Heart right ventricle (tissue), 16 donors: Measurements from ENCODE around the gene ATP6V0A4. TPM values are rescaled to one million over a fixed set of nuclear protein-coding genes. Genes with fewer than 3 reads are reported as not detected.

Experiments used
- ATAC-seq, 8 donors: fragments of 200-7000 bp; cut with Tn5 transposase; one replicate each; pipeline ENCODE4 v1.9.1; 2020; ENCODE audit warnings: mild to moderate bottlenecking in 8 of 8, moderate library complexity in 8 of 8, moderate number of reproducible peaks in 1 of 8
- DNase-seq, 2 donors: peaks; one replicate each; pipeline ENCODE4 v3.0.0-alpha.2; 2020
- H3K27ac ChIP-seq, 10 donors: fragments of 200-600 bp; sonication (generic) in 2 of 10; one replicate each; pipeline versions ENCODE4 v1.5.0 to v1.8.0; 2020 to 2022; ENCODE audit warnings: mild to moderate bottlenecking in 3 of 10
- H3K27me3 ChIP-seq, 7 donors: fragments of 200-600 bp; one replicate each; pipeline ENCODE4 v1.8.0; 2021 to 2022; ENCODE audit warnings: mild to moderate bottlenecking in 2 of 7
- H3K36me3 ChIP-seq, 9 donors: fragments of 200-600 bp; sonication (generic) in 1 of 9; one replicate each; pipeline versions ENCODE4 v1.5.0 to v1.8.0; 2020 to 2022; ENCODE audit warnings: mild to moderate bottlenecking in 2 of 9
- H3K4me1 ChIP-seq, 9 donors: fragments of 200-600 bp; sonication (generic) in 1 of 9; one replicate each; pipeline versions ENCODE4 v1.5.0 to v1.8.0; 2020 to 2022; ENCODE audit warnings: mild to moderate bottlenecking in 4 of 9
- H3K4me3 ChIP-seq, 10 donors: fragments of 200-600 bp; sonication (generic) in 2 of 10; one replicate each; pipeline versions ENCODE4 v1.5.0 to v1.8.0; 2020 to 2022; ENCODE audit warnings: mild to moderate bottlenecking in 7 of 10, moderate library complexity in 2 of 10
- H3K9me3 ChIP-seq, 11 donors: fragments of 200-600 bp in 10 of 11; sonication (generic) in 2 of 11; one replicate each; pipeline versions ENCODE4 v1.5.0 to v1.8.0; 2013 to 2022; ENCODE audit warnings: mild to moderate bottlenecking in 2 of 11, control low read depth in 1 of 11, moderate library complexity in 1 of 11
- CTCF ChIP-seq, 9 donors: fragments of 200-600 bp; sonication (generic) in 2 of 9; IDR thresholded peaks; one replicate each; pipeline versions ENCODE4 v1.5.0 to v1.8.0; 2021 to 2022; ENCODE audit warnings: antibody characterized with exemption in 9 of 9, mild to moderate bottlenecking in 5 of 9, moderate library complexity in 1 of 9
- WGBS, 2 donors: extraction: QIAGEN DNeasy Blood & Tissue Kit; methylation state at CpG; one replicate each; pipeline ENCODE4 v1.1.7; 2013; ENCODE audit warnings: inconsistent platforms in 1 of 2; 5-methylcytosine and 5-hydroxymethylcytosine counted together
- intact Hi-C, 10 donors: fragments of 100-400 bp; cut with DNase I; formaldehyde crosslinking; loops; one replicate each; pipeline versions ENCODE4 v1.11.1 to v1.14.2; 2022
- polyA plus RNA-seq, 2 donors: library from polyadenylated mRNA; stranded (reverse); fragments of 200-250 nt; gene quantifications; one replicate each; pipeline ENCODE4 v1.2.3, GENCODE V29; 2013
- total RNA-seq, 10 donors: library from RNA; stranded (reverse); fragmentation: NEBNext Ultra II Directional in 3 of 10; extraction: Animal tissue kit (Norgen Biotek cat#: 25700) in 3 of 10; gene quantifications; one replicate each; pipeline versions ENCODE4 v1.2.1 to v1.2.4, GENCODE V29; 2021 to 2023
- donor health status: Arrhythmogenic right ventricular cardiomyopathy.
- donor health status: ischemic (EF 13 %, LVEDD 7.1; RV severe dilation, severe dysfunction).
- donor health status: healthy with polysubstance abuse.
- donor health status: DM: no; HTN: yes; CAD: no.
- donor health status: DM: no; HTN: no; CAD: no.
- donor health status: ischemic (EF 25% LVEDD 6.9; RV normal size, moderate dysfunction).
- donor health status: ischemic (EF 25% LVEDD 5.7; RV mildly dilated, moderate dysfunction).
- donor health status: healthy.
- donor health status: DM: yes; HTN: yes; CAD: no.
- donor health status: Ischemic cardiomyopathy.
- donor health status: ischemic (EF 35%, LVEDD 5.7; RV mildly dilated, moderate dysfunction).
- donor health status: nonischemic (EF 11% LVEDD 7.7; RV severe dilation, severe dysfunction).
- donor health status: DM: yes; HTN: yes; CAD: no.
- donor health status: PGD.
- donor health status: ischemic (EF 29% LVEDD 5.4; RV normal size, mild dysfunction).
- donor health status: nonischemic (EF 23%, LVEDD 6.1; RV moderate dilation, normal function).

ATP6V0A4 gene
- total and polyA plus RNA-seq, 12 donors: not detected

GRCh38 chr7:138729444-138729843, 68.6 kb downstream of the ATP6V0A4 start:
- no peak for ATAC-seq
- Histone ChIP-seq H3K27ac (no peak overlapping the region), H3K4me1 (no peaks in the 10 kb centered on the region), H3K36me3 (no peaks in the 10 kb centered on the region), H3K27me3 (no peaks in the 10 kb centered on the region), H3K9me3 (no peaks in the 10 kb centered on the region), H3K4me3 (no peak overlapping the region)
- TF ChIP-seq CTCF (IDR thresholded peaks at IDR 0.05): no peak
- 91% methylated on average over 9 of the region's 9 CpGs for WGBS, 2 donors
- intact Hi-C loops: no loop called here
- DNase-seq: no peak

GRCh38 chr7:138727336-138728099, 70.5 kb downstream of the ATP6V0A4 start:
- 80% methylated on average over 10 of the region's 10 CpGs for WGBS, 2 donors
- ATAC-seq (no peak), DNase-seq (no peak)
- H3K4me1 ChIP-seq: no peaks in the 10 kb centered on the region
- no peaks in the 10 kb centered on the region for H3K9me3 ChIP-seq
- no peak overlapping the region for H3K4me3 ChIP-seq
- no peaks in the 10 kb centered on the region for H3K27me3 ChIP-seq
- H3K36me3 ChIP-seq: no peaks in the 10 kb centered on the region
- no peak overlapping the region for H3K27ac ChIP-seq
- TF ChIP-seq CTCF (IDR thresholded peaks at IDR 0.05): no peak
- intact Hi-C loops: no loop called here

GRCh38 chr7:138726288-138726687, 71.7 kb downstream of the ATP6V0A4 start:
- intact Hi-C loops: no loop called here
- H3K9me3 ChIP-seq: no peaks in the 10 kb centered on the region
- WGBS, 2 donors: 77 to 80% methylated on average over 9 of the region's 9 CpGs

GRCh38 chr7:138720286-138720685, 77.7 kb downstream of the ATP6V0A4 start:
- Histone ChIP-seq H3K27me3 (no peaks in the 10 kb centered on the region), H3K4me3 (no peak overlapping the region), H3K4me1 (no peaks in the 10 kb centered on the region), H3K27ac (no peak overlapping the region), H3K36me3 (no peaks in the 10 kb centered on the region), H3K9me3 (no peaks in the 10 kb centered on the region)
- no peak for DNase-seq
- no peak for TF ChIP-seq CTCF (IDR thresholded peaks at IDR 0.05)
- intact Hi-C loops: no loop called here
- ATAC-seq: no peak
- WGBS, 2 donors: 67 to 87% methylated on average over 4 of the region's 4 CpGs

More at GRCh38 chr7:138726288-138726687, 71.7 kb downstream of the ATP6V0A4 start:
- no peaks in the 10 kb centered on the region for H3K4me1 ChIP-seq
- H3K27me3 ChIP-seq: no peaks in the 10 kb centered on the region
- no peak for TF ChIP-seq CTCF (IDR thresholded peaks at IDR 0.05)
- ATAC-seq (no peak), DNase-seq (no peak)
- H3K27ac ChIP-seq: no peak overlapping the region
- H3K36me3 ChIP-seq: no peaks in the 10 kb centered on the region
- H3K4me3 ChIP-seq: no peak overlapping the region
